ENCODE measurements around the gene TRIP12.

DNA sequence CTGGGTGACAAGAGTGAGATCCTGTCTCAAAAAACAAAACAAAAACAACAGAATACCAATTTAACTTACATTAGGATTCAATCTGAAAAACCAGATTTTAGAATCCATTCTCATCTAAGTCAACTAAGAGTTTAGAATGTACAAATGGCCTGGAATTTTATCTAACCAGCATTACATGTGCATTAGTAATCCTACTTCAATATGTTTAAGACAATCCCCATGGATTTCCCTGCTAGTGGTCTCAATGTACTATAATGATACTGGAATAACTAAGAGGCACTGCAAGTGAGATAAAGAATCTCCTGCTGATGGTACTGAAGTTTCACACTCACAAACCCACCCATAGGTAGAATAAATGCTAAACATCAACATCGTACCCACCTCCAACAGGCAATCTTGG, 153.6 kb downstream of the TRIP12 start:
- TF ChIP-seq, protein P1, sequence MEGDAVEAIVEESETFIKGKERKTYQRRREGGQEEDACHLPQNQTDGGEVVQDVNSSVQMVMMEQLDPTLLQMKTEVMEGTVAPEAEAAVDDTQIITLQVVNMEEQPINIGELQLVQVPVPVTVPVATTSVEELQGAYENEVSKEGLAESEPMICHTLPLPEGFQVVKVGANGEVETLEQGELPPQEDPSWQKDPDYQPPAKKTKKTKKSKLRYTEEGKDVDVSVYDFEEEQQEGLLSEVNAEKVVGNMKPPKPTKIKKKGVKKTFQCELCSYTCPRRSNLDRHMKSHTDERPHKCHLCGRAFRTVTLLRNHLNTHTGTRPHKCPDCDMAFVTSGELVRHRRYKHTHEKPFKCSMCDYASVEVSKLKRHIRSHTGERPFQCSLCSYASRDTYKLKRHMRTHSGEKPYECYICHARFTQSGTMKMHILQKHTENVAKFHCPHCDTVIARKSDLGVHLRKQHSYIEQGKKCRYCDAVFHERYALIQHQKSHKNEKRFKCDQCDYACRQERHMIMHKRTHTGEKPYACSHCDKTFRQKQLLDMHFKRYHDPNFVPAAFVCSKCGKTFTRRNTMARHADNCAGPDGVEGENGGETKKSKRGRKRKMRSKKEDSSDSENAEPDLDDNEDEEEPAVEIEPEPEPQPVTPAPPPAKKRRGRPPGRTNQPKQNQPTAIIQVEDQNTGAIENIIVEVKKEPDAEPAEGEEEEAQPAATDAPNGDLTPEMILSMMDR (IDR thresholded peaks at IDR 0.05): no peak
- TF ChIP-seq POLR2A (IDR thresholded peaks at IDR 0.05) (no peak), POLR2AphosphoS5 (IDR thresholded peaks at IDR 0.05) (no peak)

All from prostate gland (tissue), 2 donors.